T-helper 2 cell (primary cell): Measurements from ENCODE around the gene RYR2.
A peak's percentile ranks its signal among the peaks of the same experiment; 100 is the strongest.

Source experiments
- DNase-seq, 5 experiments: peaks; one replicate each; pipeline versions ENCODE4 v3.0.0 to v3.0.0-alpha.2; 2012 to 2022

RYR2 gene

GRCh38 chr1:237205400-237206064 is 163.5 kb downstream of the RYR2 start:
- DNase-seq: no peak

- DNase-seq: no peak
Observed at GRCh38 chr1:237206065-237206414, 164.1 kb downstream of the RYR2 start.

GRCh38 chr1:237211031-237211430 is 169.0 kb downstream of the RYR2 start:
- DNase-seq: no peak

DNA sequence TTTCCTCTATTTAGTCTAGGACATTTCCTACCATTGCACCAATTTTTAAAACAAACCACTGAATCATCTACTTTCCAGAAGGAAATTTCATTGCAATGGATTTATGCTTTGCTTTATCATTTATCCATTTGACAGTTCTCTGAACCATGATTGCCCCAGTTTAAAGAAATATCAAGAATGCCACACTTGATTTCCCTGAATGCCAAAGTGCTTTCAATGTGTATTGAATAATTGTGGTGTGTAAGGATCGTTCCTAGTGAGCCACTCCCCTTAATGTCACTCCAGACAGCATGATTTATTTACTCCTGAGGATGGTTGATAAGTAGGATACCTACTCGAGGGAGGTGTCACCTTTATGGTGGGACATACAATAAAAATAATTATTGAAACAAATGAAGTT is 169.6 kb downstream of the RYR2 start:
- DNase-seq: no peak

GRCh38 chr1:237219751-237220642 is 178.0 kb downstream of the RYR2 start:
- no peak for DNase-seq

DNA sequence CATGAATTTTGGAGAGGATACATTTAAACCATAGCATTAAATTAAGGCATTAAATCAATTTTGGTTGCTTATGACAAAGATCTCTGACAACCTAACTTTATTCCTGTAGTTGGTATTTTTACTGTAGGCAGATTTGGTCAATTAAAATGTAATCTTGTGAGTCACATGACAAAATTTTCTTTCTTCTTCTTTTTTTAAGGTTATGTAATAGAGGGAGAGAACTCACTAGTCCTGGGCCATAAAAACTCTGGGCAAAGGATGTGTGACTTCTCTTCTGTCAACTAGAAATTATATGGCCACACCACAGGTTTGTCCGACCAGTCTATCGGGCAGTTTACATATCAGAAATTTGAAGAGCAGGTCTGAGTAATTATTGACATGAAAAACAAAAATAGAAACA is 181.4 kb downstream of the RYR2 start:
- DNase-seq: no peak

- DNase-seq: peak in 1 of 5 experiments; percentile 63
Observed at GRCh38 chr1:237226177-237226944, 184.4 kb downstream of the RYR2 start.

- DNase-seq: no peak
Observed at GRCh38 chr1:237227476-237227875, 185.5 kb downstream of the RYR2 start.

DNA sequence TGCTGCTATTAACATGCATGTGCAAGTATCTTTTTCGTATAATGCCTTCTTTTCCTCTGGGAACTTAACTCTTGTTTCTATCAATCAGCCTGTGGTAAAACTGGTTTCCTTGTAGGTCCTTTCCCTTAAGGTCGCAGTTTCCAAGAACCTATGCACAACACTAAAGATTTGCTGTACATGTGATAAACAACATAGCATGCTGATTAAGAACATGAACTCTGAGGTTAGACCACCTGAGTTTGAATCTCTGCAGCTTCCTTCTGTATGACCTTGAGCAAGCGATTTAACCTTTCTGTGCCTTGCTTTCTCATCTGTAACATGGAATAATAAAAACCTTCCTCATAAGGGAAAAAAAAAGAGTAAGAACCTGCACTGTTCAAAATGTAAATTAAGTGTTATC is 186.4 kb downstream of the RYR2 start:
- peak in 1 of 5 experiments; percentile 91 for DNase-seq

DNA sequence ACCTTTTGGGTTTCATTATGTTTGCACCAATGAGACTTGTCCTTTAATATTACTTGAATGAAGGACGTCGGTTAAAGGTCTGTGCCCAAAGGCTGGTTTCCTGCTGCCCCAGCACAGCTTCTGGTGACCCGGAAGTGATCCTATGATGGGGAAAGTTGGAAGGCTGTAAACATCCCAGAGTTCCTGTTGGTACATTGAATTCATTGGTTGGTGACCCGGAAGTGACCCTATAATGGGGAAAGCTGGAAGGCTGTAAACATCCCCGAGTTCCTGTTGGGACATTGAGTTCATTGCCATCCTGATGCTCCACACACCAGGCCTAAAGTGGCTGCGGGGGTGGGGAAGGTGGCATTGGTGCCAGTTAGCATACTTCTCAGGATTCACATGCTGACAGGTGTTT is 187.3 kb downstream of the RYR2 start:
- no peak for DNase-seq

DNA sequence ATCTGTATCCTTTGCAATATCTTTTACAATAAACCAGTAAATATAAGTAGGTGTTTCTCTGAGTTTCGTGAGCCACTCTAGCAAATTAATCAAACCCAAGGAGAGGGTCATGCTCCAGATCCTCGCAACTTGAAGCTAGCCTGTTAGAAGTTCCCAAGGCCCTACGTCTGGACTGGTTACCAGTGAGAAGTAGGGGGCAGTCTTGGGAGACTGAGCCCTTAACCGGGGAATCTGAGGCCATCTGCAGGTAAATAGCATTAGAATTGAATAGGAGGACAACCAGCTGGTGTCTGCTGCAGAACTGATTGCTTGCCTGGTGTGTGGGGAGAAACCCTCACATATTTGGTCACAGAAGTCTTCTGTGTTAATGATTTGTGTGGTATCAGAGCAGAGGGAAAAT is 190.5 kb downstream of the RYR2 start:
- no peak for DNase-seq

DNA sequence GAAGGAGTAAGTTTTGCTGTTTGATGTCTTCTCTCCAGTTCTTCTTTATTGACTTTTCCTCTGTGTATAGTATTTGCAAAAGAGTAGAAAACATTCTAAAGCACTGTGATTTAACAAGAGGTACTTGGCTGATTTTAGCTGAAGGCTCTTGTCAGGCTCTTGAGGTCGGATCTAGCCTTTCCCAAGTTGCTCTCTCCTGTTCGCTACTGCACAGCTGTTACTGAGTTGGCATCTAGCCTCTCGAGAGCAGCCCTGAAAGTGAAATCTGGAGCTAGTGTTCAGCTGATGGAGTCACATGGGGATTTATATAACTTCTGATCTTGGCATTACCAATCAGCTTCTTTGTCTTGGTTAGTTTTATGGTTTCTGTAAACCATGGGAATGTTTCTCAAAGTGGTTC is 193.1 kb downstream of the RYR2 start:
- DNase-seq: no peak

DNA sequence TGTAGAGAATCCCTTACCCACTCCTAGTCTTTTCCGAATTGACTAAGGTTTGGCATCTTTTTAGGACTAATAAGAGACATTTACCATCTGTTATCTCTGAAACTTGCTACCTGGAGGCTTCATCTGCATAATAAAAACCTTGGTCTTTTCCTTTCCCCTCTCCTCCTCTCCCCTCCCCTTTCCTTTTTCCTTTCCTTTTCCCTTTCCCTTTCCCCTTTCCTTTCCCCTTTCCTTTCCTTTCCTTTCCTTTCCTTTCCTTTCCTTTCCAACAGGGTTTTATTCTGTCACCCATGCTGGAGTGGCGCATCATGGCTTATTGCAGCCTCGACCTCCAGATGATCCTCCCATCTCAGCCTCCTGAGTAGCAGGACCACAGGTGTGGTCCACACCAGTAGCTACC is 195.7 kb downstream of the RYR2 start:
- DNase-seq: no peak

- DNase-seq: no peak
Observed at GRCh38 chr1:237239248-237239647, 197.3 kb downstream of the RYR2 start.

DNA sequence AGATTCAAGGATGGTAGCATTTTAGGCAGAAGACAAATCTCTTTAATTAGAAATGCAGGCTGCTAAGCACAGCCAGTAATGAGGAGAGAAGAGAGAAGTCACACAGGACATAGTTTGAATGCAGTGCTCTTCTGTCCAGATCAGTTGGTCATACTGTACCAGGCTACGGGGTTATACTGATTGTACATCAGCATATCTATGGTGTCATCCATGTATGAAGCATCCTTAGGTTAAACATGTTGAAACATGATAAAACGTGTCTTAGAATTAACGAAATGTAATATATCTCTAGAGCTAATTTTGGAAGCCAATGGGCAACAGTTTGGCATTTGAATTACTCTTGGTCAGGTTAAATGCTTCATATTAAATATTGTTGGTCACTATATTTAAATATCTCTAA is 199.1 kb downstream of the RYR2 start:
- no peak for DNase-seq

DNA sequence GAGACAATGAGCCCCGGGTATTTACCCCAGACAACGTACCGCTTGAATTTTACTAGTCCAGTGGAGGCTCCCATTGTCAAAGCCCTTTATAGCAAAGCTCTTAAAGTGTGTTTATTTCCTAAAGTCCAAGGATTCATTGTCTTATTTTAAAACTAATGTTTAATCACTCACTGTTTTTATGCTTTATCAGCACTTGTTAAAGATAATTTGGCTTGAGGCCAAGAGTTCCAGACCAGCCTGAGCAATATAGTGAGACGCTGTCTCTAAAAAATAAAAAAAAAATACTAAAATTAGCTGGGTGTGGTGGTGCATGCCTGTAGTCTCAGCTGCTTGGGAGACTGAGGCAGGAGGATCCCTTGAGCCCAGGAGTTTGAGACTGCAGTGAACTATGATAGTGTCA is 202.8 kb downstream of the RYR2 start:
- no peak for DNase-seq

- DNase-seq: no peak
Observed at GRCh38 chr1:237247442-237247841, 205.5 kb downstream of the RYR2 start.

DNA sequence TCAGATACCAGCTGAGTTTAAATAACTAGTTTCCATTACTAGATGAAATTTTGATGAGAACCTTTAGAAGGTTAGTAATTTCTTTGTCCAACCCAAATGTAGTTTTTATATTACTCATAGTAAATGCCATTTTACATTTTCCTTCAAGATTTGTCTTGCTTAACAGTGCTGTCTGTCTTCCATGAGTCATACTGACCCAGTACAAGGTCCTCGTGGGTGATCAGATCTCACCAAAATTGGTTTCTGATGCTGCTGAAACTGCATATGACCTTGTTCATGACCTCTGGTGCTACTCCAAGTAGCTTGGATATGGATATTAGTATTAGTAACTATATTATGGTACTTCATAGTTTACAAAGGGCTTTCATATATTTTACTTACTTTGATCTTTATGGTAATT is 207.1 kb downstream of the RYR2 start:
- DNase-seq: peak in 1 of 5 experiments; percentile 81

GRCh38 chr1:237250055-237250454 is 208.1 kb downstream of the RYR2 start:
- no peak for DNase-seq

DNA sequence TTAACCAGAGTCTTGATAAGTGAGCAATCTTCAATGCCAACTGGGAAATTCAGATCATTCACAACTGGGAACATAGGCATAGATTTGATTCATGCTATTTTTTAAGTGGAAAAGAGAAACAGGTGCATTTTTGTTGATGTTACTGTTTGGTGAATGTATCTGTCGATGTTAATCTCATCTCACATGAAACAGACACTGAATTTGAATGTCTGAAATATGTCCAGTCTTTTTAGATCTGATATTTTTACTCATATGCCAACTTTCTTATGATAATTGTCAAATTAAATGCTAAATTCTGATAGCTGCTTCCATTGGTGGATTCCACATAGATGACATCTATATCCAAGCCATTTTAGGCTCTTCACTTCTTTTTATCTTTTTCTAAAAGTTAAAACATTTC is 213.1 kb downstream of the RYR2 start:
- DNase-seq: no peak

DNA sequence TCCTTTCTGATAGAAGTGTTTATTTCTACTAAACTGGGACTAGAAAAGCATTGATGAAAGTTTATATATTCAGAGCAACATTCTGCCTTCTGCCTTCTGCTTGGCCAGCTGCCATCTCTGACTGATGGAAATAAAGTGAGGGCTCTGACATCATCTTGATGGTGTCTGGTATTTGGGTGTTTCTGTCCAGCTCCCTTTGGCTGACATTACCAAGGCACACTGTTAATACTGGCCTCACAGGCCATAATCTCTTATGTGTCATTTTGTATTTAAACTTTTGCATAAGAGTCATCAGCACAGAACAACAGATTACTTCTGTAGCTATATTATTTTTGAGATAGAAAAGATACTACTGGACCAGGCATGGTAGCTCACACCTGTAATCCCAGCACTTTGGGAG is 216.9 kb downstream of the RYR2 start:
- DNase-seq: no peak

GRCh38 chr1:237261198-237261597 is 219.2 kb downstream of the RYR2 start:
- peak in 1 of 5 experiments; percentile 60 for DNase-seq

DNA sequence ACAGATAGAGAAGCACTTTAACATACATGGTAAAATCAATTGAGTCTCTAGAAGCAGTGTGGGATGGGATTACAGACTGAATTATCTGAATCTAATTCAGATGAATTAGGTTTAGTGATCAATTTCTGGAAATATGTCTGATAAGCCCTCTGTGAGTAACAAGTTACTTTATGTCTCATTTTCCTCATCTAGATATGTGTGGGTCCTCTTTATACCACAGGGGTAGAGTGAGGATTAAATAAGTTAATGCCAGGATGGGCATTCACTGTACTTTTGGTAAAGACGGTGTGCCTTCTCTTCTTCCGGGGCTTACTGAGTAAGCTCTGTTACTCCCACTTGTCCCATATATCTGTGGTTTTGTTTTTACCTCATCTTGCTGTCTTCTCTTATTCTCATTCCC is 225.8 kb downstream of the RYR2 start:
- no peak for DNase-seq

DNA sequence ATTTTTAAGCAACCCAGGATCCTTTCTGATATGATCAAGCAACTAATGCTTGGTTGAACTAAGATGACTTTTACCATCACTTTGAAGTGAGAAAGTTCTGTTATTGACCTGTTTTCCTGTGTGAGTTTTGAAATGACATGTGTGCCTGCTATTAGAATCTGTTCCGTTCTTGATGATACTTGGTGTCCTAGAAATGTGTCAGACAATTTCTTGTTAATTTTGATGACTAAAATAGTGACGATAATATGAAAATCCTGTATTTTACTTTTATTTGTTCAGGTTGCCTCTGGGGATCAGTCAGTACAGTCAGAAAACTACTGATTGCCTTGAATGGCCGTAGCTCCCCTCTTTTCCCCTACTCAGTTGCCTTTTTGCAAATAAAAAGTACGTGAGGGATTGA is 228.0 kb downstream of the RYR2 start:
- DNase-seq: peak in 1 of 5 experiments; percentile 94
